ENCODE measurements around the gene MGLL. TPM values are rescaled to one million over a fixed set of nuclear protein-coding genes. Genes with fewer than 3 reads are reported as not detected.

The MGLL gene
- total and polyA plus RNA-seq, 9 of the 15 experiments (the other 6 are each of a cell fraction or from before 2014, with no cell fraction given) = 0.12 to 0.32 (median 0.18) TPM; not detected in 6

- TF ChIP-seq ZNF318 (IDR thresholded peaks at IDR 0.05; ENCODE audit: borderline replicate concordance in 1 of 2, low read depth in 1 of 2) = no peak
These were observed 38.0 kb downstream of the MGLL start (continued) for GRCh38 chr3:127784283-127784682.

- in situ Hi-C loops (cut with MboI) (no loop called here), intact Hi-C loops (cut with micrococcal nuclease) (no loop called here)
- POLR2A ChIA-PET = no interaction called here
- Histone ChIP-seq H2AFZ (ENCODE audit: low read depth, low read length) (no peak overlapping the region), H3K9ac (ENCODE audit: insufficient read depth in 1 of 2, low read depth in 2 of 2, low read length in 2 of 2) (no peak overlapping the region), H4K20me1 (replicated peaks; ENCODE audit: control insufficient read depth, insufficient read depth, low read length) (no peaks in the 10 kb centered on the region; the same call in 1 of the 2 replicates), H3K27ac (ENCODE audit: extremely low read depth, low read depth, low read length) (no peak overlapping the region), H3K36me3 (ENCODE audit: control insufficient read depth, insufficient read depth, low read length) (no peaks in the 10 kb centered on the region), H3K9me1 (ENCODE audit: control insufficient read depth, insufficient read depth, low read length) (no peaks in the 10 kb centered on the region), H3K4me1 (replicated peaks in 1 of 2; ENCODE audit: control insufficient read depth in 2 of 2, insufficient read depth in 2 of 2, low read length in 2 of 2) (no peaks in the 10 kb centered on the region; a peak in 1 of 5 replicates), H3K4me3 (no peak overlapping the region), H3K4me2 (ENCODE audit: insufficient read depth, low read length) (no peak overlapping the region), H3K79me2 (ENCODE audit: control insufficient read depth, insufficient read depth, low read length) (no peaks in the 10 kb centered on the region), H3K27me3 (ENCODE audit: control insufficient read depth in 2 of 2, insufficient read depth in 2 of 2, low read length in 2 of 2) (peaks cover 12 to 69% of the 10 kb centered on the region in 2 experiments), H3K9me3 (replicated peaks; ENCODE audit: control insufficient read depth, insufficient read depth, low read depth, low read length) (no peaks in the 10 kb centered on the region)
- WGBS (ENCODE audit: insufficient coverage, low coverage, missing lambda C conversion rate) = 0% methylated on average over 4 of the region's 4 CpGs
- no TSS peak for BruUV-seq (replicated peaks)
- DNase-seq (ENCODE audit: extremely low read depth in 1 of 4, low spot score in 3 of 4) (no peak), FAIRE-seq (no peak), ATAC-seq (no peak)
- CTCF ChIA-PET (ENCODE audit: low intra/inter-chr PET ratio) = no interaction called here
- TF ChIP-seq SIN3B (IDR thresholded peaks at IDR 0.05; ENCODE audit: low read depth) (no peak), CAMTA2 (CRISPR knock-in tag; conservative IDR thresholded peaks at IDR 0.05) (no peak)
These were observed 38.6 kb downstream of the MGLL start for GRCh38 chr3:127783642-127784160.
